ENCODE measurements around the gene CELA3A. TPM values are rescaled to one million over a fixed set of nuclear protein-coding genes. Genes with fewer than 3 reads are reported as not detected.
"Not testable (repeated sequence)": the region's sequence is repeated elsewhere in the genome, so short reads cannot be mapped to it uniquely, and the experiment has no call there.

CELA3A gene
- polyA plus RNA-seq, 1 donor (not counting 4 experiments of a cell fraction or from before 2014, with no cell fraction given): not detected

DNA sequence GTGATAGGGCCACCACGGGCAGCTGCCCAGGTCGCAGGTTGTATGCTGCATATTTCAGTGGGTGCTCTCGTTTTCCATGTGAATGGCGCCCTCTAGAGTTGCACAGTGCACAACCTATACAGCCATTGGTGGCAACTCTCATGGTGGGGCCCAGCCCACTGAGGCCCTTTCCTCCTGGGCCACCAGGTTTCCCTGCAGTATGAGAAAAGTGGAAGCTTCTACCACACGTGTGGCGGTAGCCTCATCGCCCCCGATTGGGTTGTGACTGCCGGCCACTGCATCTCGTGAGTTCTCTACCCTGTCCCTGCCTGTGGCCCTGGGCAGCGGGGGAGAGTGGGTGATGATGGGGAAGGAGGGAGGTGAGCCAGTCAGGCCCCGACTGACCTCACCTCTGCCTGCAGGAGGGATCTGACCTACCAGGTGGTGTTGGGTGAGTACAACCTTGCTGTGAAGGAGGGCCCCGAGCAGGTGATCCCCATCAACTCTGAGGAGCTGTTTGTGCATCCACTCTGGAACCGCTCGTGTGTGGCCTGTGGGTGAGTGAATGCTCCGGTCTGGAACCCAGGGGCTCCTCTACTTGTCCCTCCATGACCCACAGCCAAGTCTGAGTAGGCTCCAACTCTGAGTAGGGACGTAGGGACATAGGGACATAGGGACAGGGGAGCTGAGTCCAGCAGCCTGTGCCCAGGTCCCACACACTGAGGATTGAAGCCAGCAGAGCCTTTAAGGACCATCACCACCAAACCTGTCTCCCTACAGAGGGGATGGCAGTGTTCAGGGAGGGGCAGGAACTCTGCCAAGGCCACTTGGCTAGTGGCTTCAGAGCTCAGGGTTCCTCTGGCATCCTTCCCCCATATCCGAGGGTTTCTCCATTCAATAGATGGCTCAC is 4.0 kb downstream of the CELA3A start:
- H3K4me1 ChIP-seq (ENCODE audit: control insufficient read depth, extremely low read depth, insufficient read depth, low read length); H3K9me1 ChIP-seq (ENCODE audit: control insufficient read depth, extremely low read depth, insufficient read depth, low read length); H3K36me3 ChIP-seq (ENCODE audit: control insufficient read depth in 2 of 2, extremely low read depth in 1 of 2, insufficient read depth in 2 of 2, low read length in 2 of 2); H2AFZ ChIP-seq (ENCODE audit: control insufficient read depth, low read length); dilution Hi-C loops (cut with MboI; ENCODE audit: extremely low pct_ligation_motif_present, low sequenced_read_pairs); H3K79me2 ChIP-seq (ENCODE audit: control insufficient read depth, insufficient read depth, low read length); H3K9ac ChIP-seq (ENCODE audit: control insufficient read depth, extremely low read depth, insufficient read depth, low read length); DNase-seq (ENCODE audit: low read depth, low spot score); H3K4me2 ChIP-seq (ENCODE audit: control insufficient read depth, extremely low read depth, insufficient read depth, low read depth, low read length); H3K27ac ChIP-seq (ENCODE audit: control insufficient read depth, insufficient read depth, low read length); H3K9me3 ChIP-seq (ENCODE audit: control insufficient read depth, low read depth, low read length); H4K20me1 ChIP-seq (ENCODE audit: control insufficient read depth, extremely low read depth, insufficient read depth, low read length); H3K27me3 ChIP-seq (ENCODE audit: control insufficient read depth, extremely low read depth, insufficient read depth, low read length); H3K4me3 ChIP-seq (ENCODE audit: control insufficient read depth in 2 of 3, extremely low read depth in 1 of 3, insufficient read depth in 2 of 3, low read depth in 1 of 3, low read length in 3 of 3): not testable (repeated sequence)
- FAIRE-seq: peak; percentile 87
- TF ChIP-seq, protein P1, sequence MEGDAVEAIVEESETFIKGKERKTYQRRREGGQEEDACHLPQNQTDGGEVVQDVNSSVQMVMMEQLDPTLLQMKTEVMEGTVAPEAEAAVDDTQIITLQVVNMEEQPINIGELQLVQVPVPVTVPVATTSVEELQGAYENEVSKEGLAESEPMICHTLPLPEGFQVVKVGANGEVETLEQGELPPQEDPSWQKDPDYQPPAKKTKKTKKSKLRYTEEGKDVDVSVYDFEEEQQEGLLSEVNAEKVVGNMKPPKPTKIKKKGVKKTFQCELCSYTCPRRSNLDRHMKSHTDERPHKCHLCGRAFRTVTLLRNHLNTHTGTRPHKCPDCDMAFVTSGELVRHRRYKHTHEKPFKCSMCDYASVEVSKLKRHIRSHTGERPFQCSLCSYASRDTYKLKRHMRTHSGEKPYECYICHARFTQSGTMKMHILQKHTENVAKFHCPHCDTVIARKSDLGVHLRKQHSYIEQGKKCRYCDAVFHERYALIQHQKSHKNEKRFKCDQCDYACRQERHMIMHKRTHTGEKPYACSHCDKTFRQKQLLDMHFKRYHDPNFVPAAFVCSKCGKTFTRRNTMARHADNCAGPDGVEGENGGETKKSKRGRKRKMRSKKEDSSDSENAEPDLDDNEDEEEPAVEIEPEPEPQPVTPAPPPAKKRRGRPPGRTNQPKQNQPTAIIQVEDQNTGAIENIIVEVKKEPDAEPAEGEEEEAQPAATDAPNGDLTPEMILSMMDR (optimal IDR thresholded peaks at IDR 0.05 in 1 of 3, IDR thresholded peaks at IDR 0.05 in 1 of 3, conservative IDR thresholded peaks at IDR 0.05 in 1 of 3; ENCODE audit: extremely low read depth in 1 of 3, insufficient read depth in 2 of 3, low read length in 3 of 3): peak; percentile 21 to 44 (median 41)

DNA sequence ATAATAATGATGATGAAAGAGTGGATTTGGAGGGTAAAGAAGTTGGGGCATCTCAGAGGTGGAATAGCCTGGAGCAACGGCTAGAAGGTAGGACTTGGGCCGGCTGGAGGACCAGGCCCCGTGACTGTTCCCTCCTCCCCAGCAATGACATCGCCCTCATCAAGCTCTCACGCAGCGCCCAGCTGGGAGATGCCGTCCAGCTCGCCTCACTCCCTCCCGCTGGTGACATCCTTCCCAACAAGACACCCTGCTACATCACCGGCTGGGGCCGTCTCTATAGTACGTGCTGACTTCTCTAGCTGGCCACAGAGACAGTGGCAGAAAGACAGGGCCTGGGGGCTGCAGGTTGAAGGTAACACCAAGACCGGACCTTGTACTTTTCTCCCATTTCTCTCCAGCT is 5.3 kb downstream of the CELA3A start:
- H3K27ac ChIP-seq (ENCODE audit: control insufficient read depth, insufficient read depth, low read length); H3K4me1 ChIP-seq (ENCODE audit: control insufficient read depth, extremely low read depth, insufficient read depth, low read length); H2AFZ ChIP-seq (ENCODE audit: control insufficient read depth, low read length); H3K9me1 ChIP-seq (ENCODE audit: control insufficient read depth, extremely low read depth, insufficient read depth, low read length); H3K4me2 ChIP-seq (ENCODE audit: control insufficient read depth, extremely low read depth, insufficient read depth, low read depth, low read length); H3K36me3 ChIP-seq (ENCODE audit: control insufficient read depth in 2 of 2, extremely low read depth in 1 of 2, insufficient read depth in 2 of 2, low read length in 2 of 2); H3K79me2 ChIP-seq (ENCODE audit: control insufficient read depth, insufficient read depth, low read length); DNase-seq (ENCODE audit: low read depth, low spot score); H3K9me3 ChIP-seq (ENCODE audit: control insufficient read depth, low read depth, low read length); dilution Hi-C loops (cut with MboI; ENCODE audit: extremely low pct_ligation_motif_present, low sequenced_read_pairs); FAIRE-seq; H3K9ac ChIP-seq (ENCODE audit: control insufficient read depth, extremely low read depth, insufficient read depth, low read length); H3K4me3 ChIP-seq (ENCODE audit: control insufficient read depth in 2 of 3, extremely low read depth in 1 of 3, insufficient read depth in 2 of 3, low read depth in 1 of 3, low read length in 3 of 3); H3K27me3 ChIP-seq (ENCODE audit: control insufficient read depth, extremely low read depth, insufficient read depth, low read length); H4K20me1 ChIP-seq (ENCODE audit: control insufficient read depth, extremely low read depth, insufficient read depth, low read length): not testable (repeated sequence)

DNA sequence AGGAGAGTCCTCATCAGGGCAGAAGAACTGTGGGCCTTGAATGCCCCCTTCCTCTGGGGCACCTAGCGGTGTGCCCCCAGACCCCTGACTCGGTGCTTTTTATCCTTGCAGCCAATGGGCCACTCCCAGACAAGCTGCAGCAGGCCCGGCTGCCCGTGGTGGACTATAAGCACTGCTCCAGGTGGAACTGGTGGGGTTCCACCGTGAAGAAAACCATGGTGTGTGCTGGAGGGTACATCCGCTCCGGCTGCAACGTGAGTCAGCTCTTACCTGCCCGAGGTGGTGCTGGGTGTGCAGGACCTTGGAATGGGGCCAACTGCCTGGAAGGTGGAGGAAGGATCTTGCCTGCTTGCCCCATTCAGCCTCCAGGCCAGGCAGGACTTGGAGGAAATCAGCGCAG is 5.8 kb downstream of the CELA3A start:
- H3K4me2 ChIP-seq (ENCODE audit: control insufficient read depth, extremely low read depth, insufficient read depth, low read depth, low read length); H3K4me1 ChIP-seq (ENCODE audit: control insufficient read depth, extremely low read depth, insufficient read depth, low read length); H3K27ac ChIP-seq (ENCODE audit: control insufficient read depth, insufficient read depth, low read length); H2AFZ ChIP-seq (ENCODE audit: control insufficient read depth, low read length); H3K79me2 ChIP-seq (ENCODE audit: control insufficient read depth, insufficient read depth, low read length); H3K36me3 ChIP-seq (ENCODE audit: control insufficient read depth in 2 of 2, extremely low read depth in 1 of 2, insufficient read depth in 2 of 2, low read length in 2 of 2); H3K9me3 ChIP-seq (ENCODE audit: control insufficient read depth, low read depth, low read length); H3K9me1 ChIP-seq (ENCODE audit: control insufficient read depth, extremely low read depth, insufficient read depth, low read length); H4K20me1 ChIP-seq (ENCODE audit: control insufficient read depth, extremely low read depth, insufficient read depth, low read length); H3K4me3 ChIP-seq (ENCODE audit: control insufficient read depth in 2 of 3, extremely low read depth in 1 of 3, insufficient read depth in 2 of 3, low read depth in 1 of 3, low read length in 3 of 3); H3K9ac ChIP-seq (ENCODE audit: control insufficient read depth, extremely low read depth, insufficient read depth, low read length); H3K27me3 ChIP-seq (ENCODE audit: control insufficient read depth, extremely low read depth, insufficient read depth, low read length); dilution Hi-C loops (cut with MboI; ENCODE audit: extremely low pct_ligation_motif_present, low sequenced_read_pairs): not testable (repeated sequence)
- peak; percentile 76 for FAIRE-seq
- peak; percentile 78 for DNase-seq (ENCODE audit: low read depth, low spot score)

DNA sequence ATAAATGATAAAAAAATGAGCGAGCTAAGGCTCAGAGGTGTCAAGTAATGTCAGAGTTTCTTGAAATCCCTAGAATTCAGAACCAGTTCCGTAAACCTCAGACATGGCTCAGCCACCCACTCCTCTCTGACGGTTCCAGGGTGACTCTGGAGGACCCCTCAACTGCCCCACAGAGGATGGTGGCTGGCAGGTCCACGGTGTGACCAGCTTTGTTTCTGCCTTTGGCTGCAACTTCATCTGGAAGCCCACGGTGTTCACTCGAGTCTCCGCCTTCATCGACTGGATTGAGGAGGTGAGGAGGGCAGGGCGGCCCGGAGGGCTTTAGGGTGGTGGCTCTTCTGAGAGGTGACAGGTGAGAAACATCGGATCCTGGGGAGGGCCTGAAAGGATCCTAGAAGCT is 8.1 kb downstream of the CELA3A start:
- H3K9me3 ChIP-seq (ENCODE audit: control insufficient read depth, low read depth, low read length); dilution Hi-C loops (cut with MboI; ENCODE audit: extremely low pct_ligation_motif_present, low sequenced_read_pairs); H3K36me3 ChIP-seq (ENCODE audit: control insufficient read depth in 2 of 2, extremely low read depth in 1 of 2, insufficient read depth in 2 of 2, low read length in 2 of 2); H3K27me3 ChIP-seq (ENCODE audit: control insufficient read depth, extremely low read depth, insufficient read depth, low read length); H3K9ac ChIP-seq (ENCODE audit: control insufficient read depth, extremely low read depth, insufficient read depth, low read length); H3K27ac ChIP-seq (ENCODE audit: control insufficient read depth, insufficient read depth, low read length); H3K4me2 ChIP-seq (ENCODE audit: control insufficient read depth, extremely low read depth, insufficient read depth, low read depth, low read length); FAIRE-seq; H3K9me1 ChIP-seq (ENCODE audit: control insufficient read depth, extremely low read depth, insufficient read depth, low read length); H2AFZ ChIP-seq (ENCODE audit: control insufficient read depth, low read length); H3K4me3 ChIP-seq (ENCODE audit: control insufficient read depth in 2 of 3, extremely low read depth in 1 of 3, insufficient read depth in 2 of 3, low read depth in 1 of 3, low read length in 3 of 3); H4K20me1 ChIP-seq (ENCODE audit: control insufficient read depth, extremely low read depth, insufficient read depth, low read length); H3K79me2 ChIP-seq (ENCODE audit: control insufficient read depth, insufficient read depth, low read length); DNase-seq (ENCODE audit: low read depth, low spot score); H3K4me1 ChIP-seq (ENCODE audit: control insufficient read depth, extremely low read depth, insufficient read depth, low read length): not testable (repeated sequence)

Measured in keratinocyte (primary cell).